Fibroblast of the aortic adventitia (primary cell): Measurements from ENCODE around the gene TLK1. TPM values are rescaled to one million over a fixed set of nuclear protein-coding genes. Genes with fewer than 3 reads are reported as not detected.
A peak's percentile ranks its signal among the peaks of the same experiment; 100 is the strongest.

Experiments used
- DNase-seq: peaks from one replicate; pipeline ENCODE4 v3.0.0-alpha.2; 2010; ENCODE audit warnings: low read depth
- H3K4me3 ChIP-seq: 2 replicates; pipeline ENCODE4 v1.5.1; 2011; ENCODE audit warnings: low read depth, mild to moderate bottlenecking, control low read depth, low read length, moderate library complexity
- CTCF ChIP-seq: IDR thresholded peaks from 2 replicates; pipeline ENCODE4 v1.5.1; 2011; ENCODE audit warnings: mild to moderate bottlenecking, low read length, control low read depth, inconsistent platforms; ENCODE audit not compliant: insufficient read depth
- total RNA-seq: library from RNA; depleted of rRNA; stranded (reverse); fragments of >200 nt; gene quantifications from 2 replicates; pipeline ENCODE4 v1.2.3, GENCODE V29; 2012; ENCODE audit warnings: low replicate concordance

The TLK1 gene
- total RNA-seq, 1 donor: 28.1 TPM

DNA sequence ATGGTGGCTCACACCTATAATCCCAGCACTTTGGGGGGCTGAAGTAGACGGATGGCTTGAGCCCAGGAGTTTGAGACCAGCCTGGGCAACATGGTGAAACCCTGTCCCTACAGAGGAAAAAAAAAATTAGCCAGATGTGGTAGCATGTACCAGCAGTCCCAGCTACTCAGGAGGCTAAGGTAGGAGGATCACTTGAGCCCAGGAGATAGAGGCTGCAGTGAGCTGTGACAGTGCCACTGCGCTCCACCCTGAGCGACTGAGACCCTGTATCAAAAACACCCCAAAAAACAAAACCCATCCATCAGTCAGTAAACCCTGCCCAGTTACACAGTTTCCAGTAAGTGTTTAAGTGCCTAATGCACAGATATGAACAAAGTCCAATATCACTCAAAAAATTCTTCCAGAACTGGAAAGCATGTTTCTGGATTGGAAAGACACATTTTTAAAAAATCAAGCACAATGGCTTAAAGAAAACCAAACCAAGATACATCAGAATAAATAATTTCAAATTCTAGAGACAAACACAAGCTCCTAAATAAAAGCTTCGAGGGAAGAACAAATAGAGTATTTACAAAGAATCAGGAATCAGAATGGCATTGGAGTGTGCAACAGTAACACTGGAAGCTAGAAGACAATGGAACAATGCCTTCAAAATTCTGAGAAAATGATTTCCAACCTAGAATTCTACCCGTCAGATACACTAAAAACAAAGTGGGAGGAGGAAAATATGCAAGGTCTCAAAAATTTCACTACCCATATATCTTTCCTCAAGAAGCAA lies 72.4 kb downstream of the TLK1 start:
- H3K4me3 ChIP-seq: no peak overlapping the region
- no peak for DNase-seq
- no peak for TF ChIP-seq CTCF

- no peak overlapping the region for H3K4me3 ChIP-seq
- TF ChIP-seq CTCF: no peak
- DNase-seq: no peak
These were observed 73.1 kb downstream of the TLK1 start for GRCh38 chr2:171087547-171087946.

- DNase-seq: peak; percentile 74
- H3K4me3 ChIP-seq: no peak overlapping the region
- peak; percentile 77 for TF ChIP-seq CTCF
These were observed 74.1 kb downstream of the TLK1 start for GRCh38 chr2:171086352-171087290.

- TF ChIP-seq CTCF: no peak
- no peak overlapping the region for H3K4me3 ChIP-seq
- no peak for DNase-seq
These were observed 76.6 kb downstream of the TLK1 start for GRCh38 chr2:171084128-171084527.

DNA sequence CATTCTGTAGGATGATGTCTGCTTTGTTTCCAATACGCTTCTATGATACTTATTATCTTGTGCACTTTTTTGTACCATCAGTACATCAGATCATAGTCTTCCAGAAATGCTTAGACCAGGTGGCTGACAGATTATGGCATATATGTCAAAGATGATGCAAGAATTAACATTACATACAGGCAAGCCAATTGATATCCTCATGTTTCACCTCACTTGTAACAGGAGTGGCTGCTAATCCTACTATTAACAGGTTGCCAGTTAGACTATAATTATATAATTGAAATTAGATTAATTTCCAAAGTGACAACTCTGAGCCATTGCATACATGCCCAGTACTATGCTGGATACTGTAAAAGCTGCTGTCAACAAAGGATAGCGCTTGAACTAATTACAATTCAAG lies 77.2 kb downstream of the TLK1 start:
- no peak for DNase-seq
- TF ChIP-seq CTCF: no peak
- no peak overlapping the region for H3K4me3 ChIP-seq

GRCh38 chr2:171081649-171082111 lies 79.0 kb downstream of the TLK1 start:
- H3K4me3 ChIP-seq: no peak overlapping the region
- no peak for TF ChIP-seq CTCF
- DNase-seq: no peak
